Posterior cingulate gyrus (tissue), 11 donors: ENCODE data around the gene KIF1C.
"Not testable (repeated sequence)": the region's sequence is repeated elsewhere in the genome, so short reads cannot be mapped to it uniquely, and the experiment has no call there.

Experiments
- DNase-seq, 10 donors: peaks; one replicate each; pipeline versions ENCODE4 v3.0.0 to v3.0.0-alpha.2; 2020 to 2021; ENCODE audit warnings: mixed read lengths in 3 of 10
- intact Hi-C: fragments of 100-400 bp; cut with DNase I; formaldehyde crosslinking; loops from one replicate; pipeline ENCODE4 v1.15.1; 2023

Gene KIF1C

GRCh38 chr17:4994081-4994595 is 3.6 kb upstream of the KIF1C start:
- intact Hi-C loops, result no loop called here
- no peak for DNase-seq

GRCh38 chr17:4998027-4998731 is 429 bp downstream of the KIF1C start:
- intact Hi-C loops, result no loop called here
- DNase-seq, result peak in 3 of 10 donors; percentile 36 to 89 (median 86)

GRCh38 chr17:4998732-4999429 is 1.1 kb downstream of the KIF1C start:
- intact Hi-C loops, result no loop called here
- DNase-seq, result no peak

GRCh38 chr17:4999430-5000093 is 1.8 kb downstream of the KIF1C start:
- DNase-seq, result no peak
- intact Hi-C loops, result no loop called here

- intact Hi-C loops, result no loop called here
- DNase-seq, result peak in 1 of 10 donors; percentile 82
Measured at GRCh38 chr17:5000237-5000639, 2.5 kb downstream of the KIF1C start.

GRCh38 chr17:5002121-5002788 is 4.5 kb downstream of the KIF1C start:
- intact Hi-C loops, result no loop called here
- peak in 1 of 10 donors; percentile 65 for DNase-seq

- peak in 1 of 10 donors; percentile 59 for DNase-seq
- intact Hi-C loops, result no loop called here
Measured at GRCh38 chr17:5003214-5003867, 5.6 kb downstream of the KIF1C start.

- intact Hi-C loops, result no loop called here
- no peak for DNase-seq
Measured at GRCh38 chr17:5011928-5012327, 14.2 kb downstream of the KIF1C start.

GRCh38 chr17:5014357-5014756 is 16.6 kb downstream of the KIF1C start:
- no peak for DNase-seq
- intact Hi-C loops, result no loop called here

GRCh38 chr17:5019475-5019956 is 21.8 kb downstream of the KIF1C start:
- no peak for DNase-seq
- intact Hi-C loops, result no loop called here

GRCh38 chr17:5020502-5021023 is 22.8 kb downstream of the KIF1C start:
- intact Hi-C loops, result no loop called here
- no peak for DNase-seq

GRCh38 chr17:5022171-5022711 is 24.5 kb downstream of the KIF1C start:
- intact Hi-C loops, result no loop called here
- no peak for DNase-seq

- no peak for DNase-seq
- intact Hi-C loops, result no loop called here
Measured at GRCh38 chr17:5023588-5024147, 25.9 kb downstream of the KIF1C start.

- no peak for DNase-seq
- intact Hi-C loops, result no loop called here
Measured at GRCh38 chr17:5024604-5025003, 26.9 kb downstream of the KIF1C start.

GRCh38 chr17:5027299-5027698 is 29.5 kb downstream of the KIF1C start:
- peak in 1 of 10 donors; percentile 11 for DNase-seq
- intact Hi-C loops, result no loop called here

GRCh38 chr17:5027916-5028315 is 30.2 kb downstream of the KIF1C start:
- intact Hi-C loops, result no loop called here
- DNase-seq, result no peak

- DNase-seq, intact Hi-C loops: not testable (repeated sequence)
Measured at GRCh38 chr17:5030168-5030567, 32.4 kb downstream of the KIF1C start.

- DNase-seq, result peak; percentile 29 to 94 (median 68)
- intact Hi-C loops, result loop anchor here (1.0 kb wide), 1 partner anchor 31 kb away; no protein-coding TSS in a partner anchor
Measured at GRCh38 chr17:5031365-5032082, 33.8 kb downstream of the KIF1C start.

- DNase-seq, result no peak
- intact Hi-C loops, result no loop called here
Measured at GRCh38 chr17:5032865-5033264, 35.1 kb downstream of the KIF1C start.
